Natural killer cell (primary cell): ENCODE data around the gene TBL1XR1. TPM values are rescaled to one million over a fixed set of nuclear protein-coding genes. Genes with fewer than 3 reads are reported as not detected.

ENCODE experiments used
- ATAC-seq, 3 donors: fragments of 150-1000 bp in 2 of 3; fragments of 200-7000 bp in 1 of 3; cut with Tn5 transposase; 1 replicate in 1 of 3; 2 replicates in 2 of 3; pipeline ENCODE4 v1.10.0; 2021; ENCODE audit warnings: mild to moderate bottlenecking in 2 of 3, moderate library complexity in 2 of 3
- DNase-seq, 2 donors: peaks; one replicate each; pipeline versions ENCODE4 v3.0.0 to v3.0.0-alpha.2; 2013 to 2021; ENCODE audit warnings: mixed read lengths in 1 of 2
- H3K27ac ChIP-seq: one replicate; pipeline ENCODE4 v1.5.1; 2013; ENCODE audit warnings: mild to moderate bottlenecking, low read length
- H3K27me3 ChIP-seq: one replicate; pipeline ENCODE4 v1.6.1; 2013; ENCODE audit warnings: low read length; ENCODE audit not compliant: control insufficient read depth, insufficient read depth
- H3K36me3 ChIP-seq: one replicate; pipeline ENCODE4 v1.6.1; 2013; ENCODE audit warnings: low read length; ENCODE audit not compliant: control insufficient read depth, insufficient read depth
- H3K4me1 ChIP-seq: one replicate; pipeline ENCODE4 v1.6.1; 2013; ENCODE audit warnings: low read length; ENCODE audit not compliant: control insufficient read depth, insufficient read depth
- H3K4me3 ChIP-seq: one replicate; pipeline ENCODE4 v1.5.1; 2013; ENCODE audit warnings: low read length
- H3K9me3 ChIP-seq: one replicate; pipeline ENCODE4 v1.6.1; 2013; ENCODE audit warnings: low read length; ENCODE audit not compliant: control insufficient read depth, insufficient read depth
- H3K27ac Mint-ChIP-seq, 2 donors: one replicate each; pipeline ENCODE4 v1.8.0; 2022; ENCODE audit warnings: mild to moderate bottlenecking in 2 of 2, mixed read lengths in 2 of 2, moderate library complexity in 1 of 2
- H3K27me3 Mint-ChIP-seq, 2 donors: one replicate each; pipeline ENCODE4 v1.8.0; 2022; ENCODE audit warnings: low read depth in 2 of 2, mixed read lengths in 2 of 2
- H3K36me3 Mint-ChIP-seq: one replicate; pipeline ENCODE4 v1.8.0; 2022; ENCODE audit warnings: mixed read lengths
- H3K4me1 Mint-ChIP-seq, 2 donors: one replicate each; pipeline ENCODE4 v1.8.0; 2022; ENCODE audit warnings: mixed read lengths in 2 of 2
- H3K4me3 Mint-ChIP-seq: one replicate; pipeline ENCODE4 v1.8.0; 2022; ENCODE audit warnings: mild to moderate bottlenecking, moderate library complexity, mixed read lengths
- H3K9me3 Mint-ChIP-seq, 2 donors: one replicate each; pipeline ENCODE4 v1.8.0; 2022; ENCODE audit warnings: mixed read lengths in 2 of 2
- WGBS: methylation state at CpG from one replicate; pipeline ENCODE4 v1.1.7; 2013; ENCODE audit warnings: missing lambda C conversion rate; ENCODE audit not compliant: insufficient coverage; 5-methylcytosine and 5-hydroxymethylcytosine counted together
- intact Hi-C: fragments of 100-400 bp; cut with micrococcal nuclease; formaldehyde crosslinking; loops from one replicate; pipeline ENCODE4 v1.14.2; 2022
- total RNA-seq, 4 donors: library from RNA; stranded (reverse); fragments of 120-200 nt in 1 of 4; gene quantifications; one replicate each; pipeline versions ENCODE4 v1.2.3 to v1.2.4, GENCODE V29; 2013 to 2022
- TF ChIP-seq, protein P1 (sequence below): fragments of 200-600 bp; IDR thresholded peaks from one replicate; pipeline ENCODE4 v1.8.0; 2022; ENCODE audit warnings: antibody characterized with exemption

TBL1XR1 gene
- total RNA-seq, 3 donors from 2014 or later (not counting 1 experiment from before 2014, with no cell fraction given) = 74.6 to 118 (median 81.7) TPM

- H3K36me3 ChIP-seq = no peaks in the 10 kb centered on the region
- H3K9me3 Mint-ChIP-seq = peaks cover 2 to 4% of the 10 kb centered on the region in 2 donors
- H3K36me3 Mint-ChIP-seq = no peaks in the 10 kb centered on the region
- H3K27ac Mint-ChIP-seq = no peak overlapping the region
- H3K4me3 Mint-ChIP-seq = no peak overlapping the region
- TF ChIP-seq, protein P1, sequence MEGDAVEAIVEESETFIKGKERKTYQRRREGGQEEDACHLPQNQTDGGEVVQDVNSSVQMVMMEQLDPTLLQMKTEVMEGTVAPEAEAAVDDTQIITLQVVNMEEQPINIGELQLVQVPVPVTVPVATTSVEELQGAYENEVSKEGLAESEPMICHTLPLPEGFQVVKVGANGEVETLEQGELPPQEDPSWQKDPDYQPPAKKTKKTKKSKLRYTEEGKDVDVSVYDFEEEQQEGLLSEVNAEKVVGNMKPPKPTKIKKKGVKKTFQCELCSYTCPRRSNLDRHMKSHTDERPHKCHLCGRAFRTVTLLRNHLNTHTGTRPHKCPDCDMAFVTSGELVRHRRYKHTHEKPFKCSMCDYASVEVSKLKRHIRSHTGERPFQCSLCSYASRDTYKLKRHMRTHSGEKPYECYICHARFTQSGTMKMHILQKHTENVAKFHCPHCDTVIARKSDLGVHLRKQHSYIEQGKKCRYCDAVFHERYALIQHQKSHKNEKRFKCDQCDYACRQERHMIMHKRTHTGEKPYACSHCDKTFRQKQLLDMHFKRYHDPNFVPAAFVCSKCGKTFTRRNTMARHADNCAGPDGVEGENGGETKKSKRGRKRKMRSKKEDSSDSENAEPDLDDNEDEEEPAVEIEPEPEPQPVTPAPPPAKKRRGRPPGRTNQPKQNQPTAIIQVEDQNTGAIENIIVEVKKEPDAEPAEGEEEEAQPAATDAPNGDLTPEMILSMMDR = no peak
- DNase-seq (no peak), ATAC-seq (no peak)
- no peaks in the 10 kb centered on the region for H3K27me3 ChIP-seq
- peaks cover 2% of the 10 kb centered on the region for H3K9me3 ChIP-seq
- peaks cover 0 to 5% of the 10 kb centered on the region in 2 donors for H3K27me3 Mint-ChIP-seq
- no peaks in the 10 kb centered on the region for H3K4me1 Mint-ChIP-seq
- no peaks in the 10 kb centered on the region for H3K4me1 ChIP-seq
- intact Hi-C loops = no loop called here
- no peak overlapping the region for H3K4me3 ChIP-seq
- WGBS = 94% methylated on average over 8 of the region's 8 CpGs
- H3K27ac ChIP-seq = no peak overlapping the region
Measured at GRCh38 chr3:176987901-176988650, 209.2 kb downstream of the TBL1XR1 start.

DNA sequence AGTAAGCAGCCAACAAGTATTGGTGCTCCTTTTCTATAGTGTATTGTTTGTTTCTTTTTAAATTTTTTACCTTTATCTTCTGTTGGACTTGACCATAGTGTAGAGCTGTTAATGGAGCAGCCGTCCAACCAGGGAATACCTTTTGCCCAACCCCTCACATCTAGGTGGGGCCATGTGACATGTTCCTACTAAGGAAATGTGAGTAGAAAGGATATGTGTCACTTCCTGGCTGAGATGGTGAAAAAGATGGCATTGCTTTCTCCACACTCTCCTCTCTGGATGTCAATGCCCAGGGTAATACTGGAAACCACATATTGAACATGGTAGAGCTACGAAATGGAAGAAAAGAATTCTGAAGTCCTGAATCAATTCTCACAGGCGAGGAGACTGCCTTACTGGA lies 218.8 kb downstream of the TBL1XR1 start:
- Mint-ChIP-seq H3K27me3 (no peaks in the 10 kb centered on the region), H3K4me3 (no peak overlapping the region), H3K27ac (no peak overlapping the region), H3K9me3 (no peaks in the 10 kb centered on the region), H3K4me1 (peaks cover 0 to 5% of the 10 kb centered on the region in 2 donors), H3K36me3 (no peaks in the 10 kb centered on the region)
- Histone ChIP-seq H3K4me1 (no peaks in the 10 kb centered on the region), H3K4me3 (no peak overlapping the region), H3K36me3 (no peaks in the 10 kb centered on the region), H3K27ac (no peak overlapping the region), H3K27me3 (no peaks in the 10 kb centered on the region), H3K9me3 (no peaks in the 10 kb centered on the region)
- 81% methylated on average over 2 of the region's 3 CpGs for WGBS
- ATAC-seq (no peak), DNase-seq (no peak)
- TF ChIP-seq, protein P1 = no peak
- intact Hi-C loops = no loop called here

- Histone ChIP-seq H3K9me3 (no peaks in the 10 kb centered on the region), H3K36me3 (no peaks in the 10 kb centered on the region), H3K27me3 (no peaks in the 10 kb centered on the region), H3K27ac (no peak overlapping the region), H3K4me3 (no peak overlapping the region), H3K4me1 (no peaks in the 10 kb centered on the region)
- H3K27ac Mint-ChIP-seq = no peak overlapping the region
- H3K4me3 Mint-ChIP-seq = no peak overlapping the region
- TF ChIP-seq, protein P1 = no peak
- WGBS = 92% methylated on average over 1 of the region's 2 CpGs
- no peak for ATAC-seq
- no peaks in the 10 kb centered on the region for H3K9me3 Mint-ChIP-seq
- no peaks in the 10 kb centered on the region for H3K27me3 Mint-ChIP-seq
- no peak for DNase-seq
- no peaks in the 10 kb centered on the region for H3K36me3 Mint-ChIP-seq
- peaks cover 0 to 5% of the 10 kb centered on the region in 2 donors for H3K4me1 Mint-ChIP-seq
- intact Hi-C loops = no loop called here
Measured at GRCh38 chr3:176977331-176977730, 220.0 kb downstream of the TBL1XR1 start.

DNA sequence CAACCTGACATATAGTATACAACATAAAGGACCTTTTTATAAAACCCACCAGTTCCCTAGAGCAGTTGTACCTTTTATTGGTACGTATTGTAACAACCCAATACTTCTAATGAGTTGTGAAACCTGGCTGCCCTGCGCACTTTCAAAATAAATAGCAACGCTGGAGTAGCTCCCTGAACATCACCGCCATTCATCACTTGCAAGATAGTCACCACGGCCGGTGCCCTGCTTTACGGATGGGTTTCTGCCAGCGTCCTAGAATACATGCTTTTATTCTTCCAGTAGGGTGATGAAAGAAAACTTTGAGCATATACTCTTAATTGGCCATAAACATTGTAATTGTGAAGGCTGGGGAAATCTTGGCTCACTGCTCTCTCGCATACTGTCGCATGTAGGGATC lies 220.7 kb downstream of the TBL1XR1 start:
- Mint-ChIP-seq H3K27me3 (no peaks in the 10 kb centered on the region), H3K27ac (no peak overlapping the region), H3K4me1 (peaks cover 0 to 5% of the 10 kb centered on the region in 2 donors), H3K9me3 (no peaks in the 10 kb centered on the region), H3K4me3 (no peak overlapping the region), H3K36me3 (no peaks in the 10 kb centered on the region)
- Histone ChIP-seq H3K27me3 (no peaks in the 10 kb centered on the region), H3K27ac (no peak overlapping the region), H3K36me3 (no peaks in the 10 kb centered on the region), H3K9me3 (no peaks in the 10 kb centered on the region), H3K4me3 (no peak overlapping the region), H3K4me1 (no peaks in the 10 kb centered on the region)
- TF ChIP-seq, protein P1 = no peak
- WGBS = 93% methylated on average over 8 of the region's 10 CpGs
- intact Hi-C loops = no loop called here
- DNase-seq (no peak), ATAC-seq (no peak)
